Gastroesophageal sphincter (tissue), 3 donors: ENCODE data around the gene SLC9A8.

Source experiments
- CTCF ChIP-seq, 4 experiments: fragments of 200-600 bp in 2 of 4; fragments of 450-650 bp in 2 of 4; sonication (generic) in 1 of 4; IDR thresholded peaks; one replicate each; pipeline ENCODE4 v1.5.1; 2017 to 2019; ENCODE audit warnings: antibody characterized with exemption in 4 of 4, mild to moderate bottlenecking in 2 of 4, moderate library complexity in 2 of 4
- POLR2A ChIP-seq, 2 donors: fragments of 450-650 bp; IDR thresholded peaks; one replicate each; pipeline ENCODE4 v1.6.1; 2017; ENCODE audit warnings: antibody characterized with exemption in 2 of 2, mild to moderate bottlenecking in 2 of 2, moderate library complexity in 1 of 2
- POLR2AphosphoS5 ChIP-seq: sonication (generic); formaldehyde crosslinking; IDR thresholded peaks from one replicate; pipeline ENCODE4 v1.6.1; 2017; ENCODE audit warnings: antibody characterized with exemption

GRCh38 chr20:49888212-49889000 is 75.8 kb downstream of the SLC9A8 start:
- TF ChIP-seq POLR2AphosphoS5, result no peak
- TF ChIP-seq CTCF (IDR thresholded peaks at IDR 0.05), result peak in 3 of 4 experiments; percentile 61 to 78 (median 63)
- TF ChIP-seq POLR2A (IDR thresholded peaks at IDR 0.05), result no peak
